Prostate gland (tissue), 2 donors: Measurements from ENCODE around the gene DDAH1.

Experiments
- POLR2A ChIP-seq: fragments of 450-650 bp; IDR thresholded peaks from one replicate; pipeline ENCODE4 v1.6.1; 2016; ENCODE audit warnings: antibody characterized with exemption, mild to moderate bottlenecking
- POLR2AphosphoS5 ChIP-seq: sonication (generic); formaldehyde crosslinking; IDR thresholded peaks from one replicate; pipeline ENCODE4 v1.6.1; 2017; ENCODE audit warnings: antibody characterized with exemption
- TF ChIP-seq, protein P1 (sequence below), 4 experiments: fragments of 200-600 bp in 2 of 4; fragments of 450-650 bp in 2 of 4; sonication (generic) in 2 of 4; IDR thresholded peaks; 1 replicate in 3 of 4; 2 replicates in 1 of 4; pipeline ENCODE4 v1.5.1; 2016 to 2019; ENCODE audit warnings: antibody characterized with exemption in 4 of 4, mild to moderate bottlenecking in 2 of 4, moderate library complexity in 2 of 4

DNA sequence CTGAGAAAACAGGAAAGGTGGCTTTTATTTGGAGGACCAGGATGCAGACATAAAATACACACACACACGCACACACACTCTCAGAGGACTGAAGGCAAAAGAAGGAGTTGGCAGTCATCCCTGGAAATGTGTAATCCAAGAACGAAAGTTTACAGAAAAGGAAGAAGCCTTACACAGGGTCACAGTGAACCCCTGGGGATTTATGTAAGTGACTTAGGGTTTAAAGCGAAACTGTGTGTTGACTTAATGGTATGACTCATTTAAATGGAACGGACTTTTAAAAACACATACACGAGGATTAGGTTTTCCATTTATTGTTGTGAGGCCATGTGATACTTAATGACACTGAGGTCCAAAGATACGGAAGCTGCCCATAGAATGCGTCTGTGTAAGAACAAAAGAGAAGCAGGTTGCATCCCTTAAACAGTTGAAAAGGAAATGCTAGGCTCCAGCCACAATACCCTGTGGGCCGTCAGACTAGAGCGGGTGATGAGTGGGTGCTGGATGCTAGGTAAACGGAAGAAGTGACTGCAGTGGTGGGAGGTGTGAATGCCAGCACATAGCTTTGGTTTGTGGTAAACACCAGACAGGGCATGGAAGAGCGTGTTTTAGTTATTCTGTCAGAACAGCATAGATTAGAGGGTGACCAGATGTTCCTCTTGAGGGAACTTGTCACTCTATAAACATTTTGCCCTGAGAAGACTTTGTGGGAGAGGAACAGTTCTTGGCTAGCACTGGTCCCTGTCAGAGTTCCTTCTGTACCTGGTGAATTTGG, 166.9 kb downstream of the DDAH1 start:
- TF ChIP-seq, protein P1, sequence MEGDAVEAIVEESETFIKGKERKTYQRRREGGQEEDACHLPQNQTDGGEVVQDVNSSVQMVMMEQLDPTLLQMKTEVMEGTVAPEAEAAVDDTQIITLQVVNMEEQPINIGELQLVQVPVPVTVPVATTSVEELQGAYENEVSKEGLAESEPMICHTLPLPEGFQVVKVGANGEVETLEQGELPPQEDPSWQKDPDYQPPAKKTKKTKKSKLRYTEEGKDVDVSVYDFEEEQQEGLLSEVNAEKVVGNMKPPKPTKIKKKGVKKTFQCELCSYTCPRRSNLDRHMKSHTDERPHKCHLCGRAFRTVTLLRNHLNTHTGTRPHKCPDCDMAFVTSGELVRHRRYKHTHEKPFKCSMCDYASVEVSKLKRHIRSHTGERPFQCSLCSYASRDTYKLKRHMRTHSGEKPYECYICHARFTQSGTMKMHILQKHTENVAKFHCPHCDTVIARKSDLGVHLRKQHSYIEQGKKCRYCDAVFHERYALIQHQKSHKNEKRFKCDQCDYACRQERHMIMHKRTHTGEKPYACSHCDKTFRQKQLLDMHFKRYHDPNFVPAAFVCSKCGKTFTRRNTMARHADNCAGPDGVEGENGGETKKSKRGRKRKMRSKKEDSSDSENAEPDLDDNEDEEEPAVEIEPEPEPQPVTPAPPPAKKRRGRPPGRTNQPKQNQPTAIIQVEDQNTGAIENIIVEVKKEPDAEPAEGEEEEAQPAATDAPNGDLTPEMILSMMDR (IDR thresholded peaks at IDR 0.05) = no peak
- TF ChIP-seq POLR2AphosphoS5 (peak; percentile 90), POLR2A (no peak)
